ENCODE measurements around the gene KRTAP1-1.

KRTAP1-1 gene

GRCh38 chr17:41015454-41015853, 25.8 kb downstream of the KRTAP1-1 start:
- in situ Hi-C loops (cut with HindIII; ENCODE audit: low sequenced_read_pairs) = no loop called here
- TF ChIP-seq, protein P1, sequence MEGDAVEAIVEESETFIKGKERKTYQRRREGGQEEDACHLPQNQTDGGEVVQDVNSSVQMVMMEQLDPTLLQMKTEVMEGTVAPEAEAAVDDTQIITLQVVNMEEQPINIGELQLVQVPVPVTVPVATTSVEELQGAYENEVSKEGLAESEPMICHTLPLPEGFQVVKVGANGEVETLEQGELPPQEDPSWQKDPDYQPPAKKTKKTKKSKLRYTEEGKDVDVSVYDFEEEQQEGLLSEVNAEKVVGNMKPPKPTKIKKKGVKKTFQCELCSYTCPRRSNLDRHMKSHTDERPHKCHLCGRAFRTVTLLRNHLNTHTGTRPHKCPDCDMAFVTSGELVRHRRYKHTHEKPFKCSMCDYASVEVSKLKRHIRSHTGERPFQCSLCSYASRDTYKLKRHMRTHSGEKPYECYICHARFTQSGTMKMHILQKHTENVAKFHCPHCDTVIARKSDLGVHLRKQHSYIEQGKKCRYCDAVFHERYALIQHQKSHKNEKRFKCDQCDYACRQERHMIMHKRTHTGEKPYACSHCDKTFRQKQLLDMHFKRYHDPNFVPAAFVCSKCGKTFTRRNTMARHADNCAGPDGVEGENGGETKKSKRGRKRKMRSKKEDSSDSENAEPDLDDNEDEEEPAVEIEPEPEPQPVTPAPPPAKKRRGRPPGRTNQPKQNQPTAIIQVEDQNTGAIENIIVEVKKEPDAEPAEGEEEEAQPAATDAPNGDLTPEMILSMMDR (IDR thresholded peaks at IDR 0.05; ENCODE audit: low read depth, low read length) = no peak
- no peak overlapping the region for H3K4me3 ChIP-seq (ENCODE audit: low read depth, low read length)
- DNase-seq (ENCODE audit: low read depth, low spot score) = no peak

- TF ChIP-seq, protein P1 (IDR thresholded peaks at IDR 0.05; ENCODE audit: low read depth, low read length) = no peak
- in situ Hi-C loops (cut with HindIII; ENCODE audit: low sequenced_read_pairs) = no loop called here
- no peak overlapping the region for H3K4me3 ChIP-seq (ENCODE audit: low read depth, low read length)
- no peak for DNase-seq (ENCODE audit: low read depth, low spot score)
Measured at GRCh38 chr17:41013606-41014005, 27.6 kb downstream of the KRTAP1-1 start.

GRCh38 chr17:41013181-41013580, 28.1 kb downstream of the KRTAP1-1 start:
- H3K4me3 ChIP-seq (ENCODE audit: low read depth, low read length) = no peak overlapping the region
- TF ChIP-seq, protein P1 (IDR thresholded peaks at IDR 0.05; ENCODE audit: low read depth, low read length) = no peak
- no peak for DNase-seq (ENCODE audit: low read depth, low spot score)
- in situ Hi-C loops (cut with HindIII; ENCODE audit: low sequenced_read_pairs) = no loop called here

- TF ChIP-seq, protein P1 (IDR thresholded peaks at IDR 0.05; ENCODE audit: low read depth, low read length) = no peak
- no peak for DNase-seq (ENCODE audit: low read depth, low spot score)
- in situ Hi-C loops (cut with HindIII; ENCODE audit: low sequenced_read_pairs) = no loop called here
- H3K4me3 ChIP-seq (ENCODE audit: low read depth, low read length) = no peak overlapping the region
Measured at GRCh38 chr17:41012326-41013120, 28.7 kb downstream of the KRTAP1-1 start.

- DNase-seq (ENCODE audit: low read depth, low spot score) = no peak
- in situ Hi-C loops (cut with HindIII; ENCODE audit: low sequenced_read_pairs) = no loop called here
- no peak overlapping the region for H3K4me3 ChIP-seq (ENCODE audit: low read depth, low read length)
- TF ChIP-seq, protein P1 (IDR thresholded peaks at IDR 0.05; ENCODE audit: low read depth, low read length) = no peak
Measured at GRCh38 chr17:41010441-41010840, 30.8 kb downstream of the KRTAP1-1 start.

DNA sequence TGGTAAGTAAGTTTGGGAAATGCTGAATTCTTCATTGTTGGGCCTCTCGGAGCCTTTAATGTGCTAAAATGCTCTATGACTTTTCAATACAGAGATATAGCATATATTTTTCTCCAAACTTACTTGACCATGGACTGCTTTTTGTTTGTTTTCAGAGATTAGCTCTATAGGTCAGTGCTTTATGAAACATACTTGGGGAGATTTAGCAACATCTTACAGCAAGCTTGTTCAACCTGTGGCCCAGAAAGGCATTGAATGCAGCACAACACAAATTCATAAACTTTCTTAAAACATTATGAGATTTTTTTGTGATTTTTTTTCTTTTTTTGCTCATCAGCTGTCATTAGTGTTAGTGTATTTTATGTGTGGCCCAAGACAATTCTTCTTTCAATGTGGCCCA, 31.3 kb downstream of the KRTAP1-1 start:
- TF ChIP-seq, protein P1 (IDR thresholded peaks at IDR 0.05; ENCODE audit: low read depth, low read length) = no peak
- in situ Hi-C loops (cut with HindIII; ENCODE audit: low sequenced_read_pairs) = no loop called here
- no peak for DNase-seq (ENCODE audit: low read depth, low spot score)

More for the DNA sequence above, 31.3 kb downstream of the KRTAP1-1 start:
- H3K4me3 ChIP-seq (ENCODE audit: low read depth, low read length) = no peak overlapping the region

All from astrocyte of the spinal cord (primary cell).